Thoracic aorta (tissue), 2 donors: ENCODE results near the gene MFGE8. TPM values are rescaled to one million over a fixed set of nuclear protein-coding genes. Genes with fewer than 3 reads are reported as not detected.

Experiments
- ATAC-seq: fragments of 150-250 bp; one replicate; pipeline ENCODE4 v1.8.0; 2017; ENCODE audit warnings: low read depth; ENCODE audit not compliant: insufficient number of reproducible peaks, low FRiP score
- DNase-seq: peaks from one replicate; pipeline ENCODE4 v3.0.0-alpha.2; 2020; ENCODE audit warnings: low spot score
- H3K27ac ChIP-seq, 2 donors: fragments of 200-600 bp; sonication (generic); 1 replicate in 1 of 2; 2 replicates in 1 of 2; pipeline ENCODE4 v1.5.1; 2016; ENCODE audit warnings: mild to moderate bottlenecking in 2 of 2, moderate library complexity in 2 of 2
- H3K27me3 ChIP-seq: fragments of 200-600 bp; sonication (generic); replicated peaks from 2 replicates; pipeline ENCODE4 v1.6.0; 2016; ENCODE audit warnings: mild to moderate bottlenecking; ENCODE audit not compliant: insufficient read depth
- H3K36me3 ChIP-seq: fragments of 200-600 bp; sonication (generic); one replicate; pipeline ENCODE4 v1.5.1; 2016
- H3K4me1 ChIP-seq, 2 donors: fragments of 200-600 bp; sonication (generic); 1 replicate in 1 of 2; 2 replicates in 1 of 2; pipeline versions ENCODE4 v1.5.1 to v1.6.0; 2016; ENCODE audit warnings: low read depth in 2 of 2, mild to moderate bottlenecking in 1 of 2; ENCODE audit not compliant: control insufficient read depth in 1 of 2
- H3K4me3 ChIP-seq: fragments of 200-600 bp; sonication (generic); 2 replicates; pipeline ENCODE4 v1.5.1; 2016; ENCODE audit warnings: mild to moderate bottlenecking
- H3K9me3 ChIP-seq: fragments of 200-600 bp; sonication (generic); 2 replicates; pipeline ENCODE4 v1.5.1; 2016
- total RNA-seq, 2 donors: library from RNA; depleted of rRNA; stranded (reverse); fragments of >200 nt; gene quantifications; one replicate each; pipeline versions ENCODE4 v1.1.0 to v1.2.3, GENCODE V29; 2016
- TF ChIP-seq, protein P1 (sequence below): fragments of 200-600 bp; sonication (generic); IDR thresholded peaks from one replicate; pipeline ENCODE4 v1.5.1; 2019; ENCODE audit warnings: antibody characterized with exemption

Gene MFGE8, protein sequence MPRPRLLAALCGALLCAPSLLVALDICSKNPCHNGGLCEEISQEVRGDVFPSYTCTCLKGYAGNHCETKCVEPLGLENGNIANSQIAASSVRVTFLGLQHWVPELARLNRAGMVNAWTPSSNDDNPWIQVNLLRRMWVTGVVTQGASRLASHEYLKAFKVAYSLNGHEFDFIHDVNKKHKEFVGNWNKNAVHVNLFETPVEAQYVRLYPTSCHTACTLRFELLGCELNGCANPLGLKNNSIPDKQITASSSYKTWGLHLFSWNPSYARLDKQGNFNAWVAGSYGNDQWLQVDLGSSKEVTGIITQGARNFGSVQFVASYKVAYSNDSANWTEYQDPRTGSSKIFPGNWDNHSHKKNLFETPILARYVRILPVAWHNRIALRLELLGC
- total RNA-seq: 1,000 to 10,000 TPM; 1,687 to 3,053 TPM

DNA sequence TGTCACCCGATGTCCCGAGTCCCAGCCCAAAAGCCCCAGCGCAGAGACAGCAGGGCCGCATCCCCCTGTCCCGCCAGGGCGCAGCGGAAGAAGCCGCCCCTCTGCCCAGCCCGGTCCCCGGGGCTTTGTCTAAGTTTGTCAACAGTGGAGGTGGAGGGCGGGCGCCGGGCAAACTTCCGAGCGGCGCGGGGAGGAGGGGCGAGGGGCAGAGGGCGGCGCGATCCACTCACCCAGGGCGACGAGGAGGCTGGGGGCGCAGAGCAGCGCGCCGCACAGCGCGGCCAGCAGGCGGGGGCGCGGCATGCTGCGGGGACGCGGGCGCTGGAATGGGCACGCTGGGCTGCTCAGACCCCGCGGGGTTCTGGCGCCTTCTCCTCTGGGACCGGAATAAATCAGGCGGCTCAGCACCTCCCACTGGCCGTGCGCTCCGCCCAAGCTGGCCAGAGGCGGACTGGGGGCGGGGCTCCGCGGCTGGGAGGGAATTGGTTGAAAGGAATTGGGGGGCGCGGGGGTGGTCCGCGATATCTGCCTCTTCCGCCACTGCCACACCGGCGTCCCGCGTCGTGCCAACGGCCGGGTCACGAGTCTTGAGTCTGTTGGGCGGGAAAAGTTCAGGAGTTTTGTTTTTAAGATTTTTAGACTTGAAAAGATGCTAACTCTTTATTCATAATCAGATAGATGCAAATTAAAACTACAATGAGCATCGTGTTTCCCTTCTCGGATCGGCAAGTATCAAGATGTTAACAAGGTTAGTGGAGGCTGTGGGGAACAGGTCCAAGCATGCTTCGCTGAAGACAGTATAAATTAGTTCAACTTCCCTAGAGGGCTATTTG, at the start of gene MFGE8:
Gene MFGE8, minus strand, starts transcription at position 363 of the 833 bp plus-strand sequence. Its CDS starts 60 bp downstream, at position 303.
- ATAC-seq (peak; percentile 22), DNase-seq (no peak)
- Histone ChIP-seq H3K36me3 (peaks cover 17% of the 10 kb centered on the region), H3K9me3 (no peaks in the 10 kb centered on the region), H3K27me3 (no peaks in the 10 kb centered on the region), H3K27ac (peak within 1 kb of the TSS; percentile 88 to 98), H3K4me1 (peaks cover 18 to 40% of the 10 kb centered on the region in 2 donors), H3K4me3 (peak within 1 kb of the TSS; percentile 99)
- TF ChIP-seq, protein P1, sequence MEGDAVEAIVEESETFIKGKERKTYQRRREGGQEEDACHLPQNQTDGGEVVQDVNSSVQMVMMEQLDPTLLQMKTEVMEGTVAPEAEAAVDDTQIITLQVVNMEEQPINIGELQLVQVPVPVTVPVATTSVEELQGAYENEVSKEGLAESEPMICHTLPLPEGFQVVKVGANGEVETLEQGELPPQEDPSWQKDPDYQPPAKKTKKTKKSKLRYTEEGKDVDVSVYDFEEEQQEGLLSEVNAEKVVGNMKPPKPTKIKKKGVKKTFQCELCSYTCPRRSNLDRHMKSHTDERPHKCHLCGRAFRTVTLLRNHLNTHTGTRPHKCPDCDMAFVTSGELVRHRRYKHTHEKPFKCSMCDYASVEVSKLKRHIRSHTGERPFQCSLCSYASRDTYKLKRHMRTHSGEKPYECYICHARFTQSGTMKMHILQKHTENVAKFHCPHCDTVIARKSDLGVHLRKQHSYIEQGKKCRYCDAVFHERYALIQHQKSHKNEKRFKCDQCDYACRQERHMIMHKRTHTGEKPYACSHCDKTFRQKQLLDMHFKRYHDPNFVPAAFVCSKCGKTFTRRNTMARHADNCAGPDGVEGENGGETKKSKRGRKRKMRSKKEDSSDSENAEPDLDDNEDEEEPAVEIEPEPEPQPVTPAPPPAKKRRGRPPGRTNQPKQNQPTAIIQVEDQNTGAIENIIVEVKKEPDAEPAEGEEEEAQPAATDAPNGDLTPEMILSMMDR: no peak

DNA sequence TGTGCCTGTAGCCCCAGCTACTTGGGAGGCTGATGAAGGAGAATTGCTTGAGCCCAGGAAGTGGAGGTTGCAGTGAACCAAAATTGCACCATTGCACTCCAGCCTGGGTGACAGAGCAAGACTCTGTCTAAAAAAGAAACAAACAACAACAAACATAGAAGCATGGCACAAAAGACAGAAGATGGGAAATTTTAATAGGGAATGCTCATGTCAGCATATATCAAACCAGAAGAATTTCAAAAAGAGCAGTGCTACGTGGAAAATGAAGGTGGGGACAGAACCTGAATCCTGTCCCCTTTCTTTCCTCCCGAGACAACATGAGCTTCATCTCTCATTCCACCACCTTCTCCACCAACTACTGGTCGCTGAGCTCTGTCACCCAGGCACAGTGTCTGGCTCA, 46.3 kb upstream of the MFGE8 start:
- Histone ChIP-seq H3K27ac (no peak overlapping the region), H3K4me3 (no peak overlapping the region), H3K4me1 (peaks cover 7 to 8% of the 10 kb centered on the region in 2 donors), H3K27me3 (no peaks in the 10 kb centered on the region), H3K9me3 (no peaks in the 10 kb centered on the region), H3K36me3 (no peaks in the 10 kb centered on the region)
- DNase-seq (no peak), ATAC-seq (no peak)
- TF ChIP-seq, protein P1: no peak

DNA sequence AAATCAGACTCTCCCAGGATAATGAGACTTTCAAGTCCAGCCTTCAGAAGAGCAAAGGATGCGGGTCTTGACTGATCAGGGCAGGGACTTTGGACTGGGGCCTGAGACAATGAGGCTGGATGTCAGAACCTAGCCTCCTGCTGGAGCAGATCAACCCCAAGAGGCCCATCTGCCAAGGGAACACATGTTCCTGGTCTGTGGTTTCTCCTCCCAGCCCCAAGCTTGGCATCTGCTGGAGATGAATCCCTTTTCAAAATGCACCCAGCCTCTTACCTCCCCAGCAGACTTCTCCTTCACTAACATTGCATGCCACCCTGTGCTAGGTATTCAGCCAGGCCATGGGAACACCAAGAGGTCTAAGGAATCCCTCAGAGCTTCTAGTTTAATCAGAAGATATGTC, 43.7 kb upstream of the MFGE8 start:
- H3K27me3 ChIP-seq: no peaks in the 10 kb centered on the region
- no peak overlapping the region for H3K4me3 ChIP-seq
- H3K36me3 ChIP-seq: no peaks in the 10 kb centered on the region
- no peak for DNase-seq
- ATAC-seq: no peak
- TF ChIP-seq, protein P1: no peak
- peaks cover 7 to 15% of the 10 kb centered on the region in 2 donors for H3K4me1 ChIP-seq
- no peaks in the 10 kb centered on the region for H3K9me3 ChIP-seq
- H3K27ac ChIP-seq: no peak overlapping the region

DNA sequence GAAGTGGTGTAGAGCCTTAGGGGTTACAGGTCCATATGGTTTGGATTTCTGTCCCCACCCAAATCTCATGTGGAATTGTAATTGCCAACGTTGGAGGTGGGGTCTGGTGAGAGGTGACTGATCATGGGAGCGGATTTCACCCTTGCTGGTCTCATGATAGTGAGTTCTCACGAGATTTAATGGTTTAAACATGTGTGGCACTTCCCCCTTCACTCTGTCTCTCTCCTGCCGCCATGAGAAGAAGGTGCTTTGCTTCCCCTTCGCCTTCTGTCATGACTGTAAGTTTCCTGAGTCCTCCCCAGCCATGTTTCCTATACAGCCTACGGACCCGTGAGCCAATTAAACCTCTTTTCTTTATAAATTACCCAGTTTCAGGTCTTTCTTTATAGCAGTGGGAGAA, 43.1 kb upstream of the MFGE8 start:
- no peak overlapping the region for H3K27ac ChIP-seq
- H3K4me3 ChIP-seq: no peak overlapping the region
- ATAC-seq: no peak
- DNase-seq: no peak
- H3K36me3 ChIP-seq: no peaks in the 10 kb centered on the region
- no peaks in the 10 kb centered on the region for H3K27me3 ChIP-seq
- H3K4me1 ChIP-seq: peaks cover 7 to 15% of the 10 kb centered on the region in 2 donors
- TF ChIP-seq, protein P1: no peak
- H3K9me3 ChIP-seq: no peaks in the 10 kb centered on the region
